Left lung (tissue), 10 donors: ENCODE data around the gene ST3GAL3. TPM values are rescaled to one million over a fixed set of nuclear protein-coding genes. Genes with fewer than 3 reads are reported as not detected.

Source experiments
- ATAC-seq: fragments of 200-7000 bp; cut with Tn5 transposase; one replicate; pipeline ENCODE4 v1.9.1; 2020; ENCODE audit warnings: moderate library complexity
- DNase-seq, 4 donors: peaks; one replicate each; pipeline ENCODE4 v3.0.0-alpha.2; 2013 to 2020
- H3K27ac ChIP-seq, 2 donors: fragments of 200-600 bp; sonication (generic) in 1 of 2; one replicate each; pipeline versions ENCODE4 v1.5.0 to v1.8.0; 2020 to 2021
- H3K27me3 ChIP-seq, 2 donors: fragments of 200-600 bp; sonication (generic) in 1 of 2; one replicate each; pipeline versions ENCODE4 v1.5.0 to v1.8.0; 2020 to 2021
- H3K36me3 ChIP-seq, 2 donors: fragments of 200-600 bp; sonication (generic) in 1 of 2; one replicate each; pipeline versions ENCODE4 v1.5.0 to v1.8.0; 2020 to 2021
- H3K4me1 ChIP-seq, 2 donors: fragments of 200-600 bp; one replicate each; pipeline ENCODE4 v1.8.0; 2021
- H3K4me3 ChIP-seq, 2 donors: fragments of 200-600 bp; sonication (generic) in 1 of 2; one replicate each; pipeline versions ENCODE4 v1.5.0 to v1.8.0; 2020 to 2021; ENCODE audit warnings: mild to moderate bottlenecking in 1 of 2
- H3K9me3 ChIP-seq, 2 donors: fragments of 200-600 bp; sonication (generic) in 1 of 2; one replicate each; pipeline versions ENCODE4 v1.5.0 to v1.8.0; 2020 to 2021
- intact Hi-C, 2 donors: fragments of 100-400 bp; cut with DNase I; formaldehyde crosslinking; loops; one replicate each; pipeline versions ENCODE4 v1.11.2 to v1.14.2; 2022
- polyA plus RNA-seq, 6 donors: library from polyadenylated mRNA; unstranded; fragments of 120-200 nt; gene quantifications; one replicate each; pipeline ENCODE4 v1.2.1, GENCODE V29; 2013; ENCODE audit not compliant: insufficient read length in 6 of 6
- total RNA-seq, 2 donors: library from RNA; stranded (reverse); fragmentation: NEBNext Ultra II Directional; extraction: Animal tissue kit (Norgen Biotek cat#: 25700); gene quantifications; one replicate each; pipeline ENCODE4 v1.2.1, GENCODE V29; 2021
- TF ChIP-seq, protein P1 (sequence below), 2 donors: fragments of 200-600 bp; sonication (generic) in 1 of 2; IDR thresholded peaks; one replicate each; pipeline versions ENCODE4 v1.5.0 to v1.8.0; 2021; ENCODE audit warnings: antibody characterized with exemption in 2 of 2
- donor health status: DM: no; HTN: yes; CAD: no.
- donor health status: DM: no; HTN: no; CAD: no.

The ST3GAL3 gene
- total and polyA plus RNA-seq, 8 donors, result 18.9 to 42.4 (median 34.4) TPM

DNA sequence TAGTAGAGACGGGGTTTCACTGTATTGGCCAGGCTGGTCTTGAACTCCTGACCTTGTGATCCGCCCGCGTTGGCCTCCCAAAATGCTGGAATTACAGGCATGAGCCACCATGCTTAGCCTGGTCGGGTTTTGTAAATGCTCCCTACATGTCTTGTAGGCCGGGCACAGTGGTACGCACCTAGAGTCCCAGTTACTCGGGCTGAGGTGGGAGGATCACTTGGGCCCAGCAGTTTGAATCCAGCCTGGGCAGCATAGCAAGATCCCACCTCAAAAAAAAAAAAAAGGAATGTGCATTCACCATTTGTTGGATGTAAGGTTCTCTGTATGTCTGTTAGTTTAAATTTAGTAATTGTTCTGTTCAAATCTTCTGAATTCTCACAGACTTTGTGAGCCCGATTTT, 95.8 kb downstream of the ST3GAL3 start:
- H3K27me3 ChIP-seq, result no peaks in the 10 kb centered on the region
- H3K4me3 ChIP-seq, result no peak overlapping the region
- H3K4me1 ChIP-seq, result no peaks in the 10 kb centered on the region
- ATAC-seq, result no peak
- TF ChIP-seq, protein P1, sequence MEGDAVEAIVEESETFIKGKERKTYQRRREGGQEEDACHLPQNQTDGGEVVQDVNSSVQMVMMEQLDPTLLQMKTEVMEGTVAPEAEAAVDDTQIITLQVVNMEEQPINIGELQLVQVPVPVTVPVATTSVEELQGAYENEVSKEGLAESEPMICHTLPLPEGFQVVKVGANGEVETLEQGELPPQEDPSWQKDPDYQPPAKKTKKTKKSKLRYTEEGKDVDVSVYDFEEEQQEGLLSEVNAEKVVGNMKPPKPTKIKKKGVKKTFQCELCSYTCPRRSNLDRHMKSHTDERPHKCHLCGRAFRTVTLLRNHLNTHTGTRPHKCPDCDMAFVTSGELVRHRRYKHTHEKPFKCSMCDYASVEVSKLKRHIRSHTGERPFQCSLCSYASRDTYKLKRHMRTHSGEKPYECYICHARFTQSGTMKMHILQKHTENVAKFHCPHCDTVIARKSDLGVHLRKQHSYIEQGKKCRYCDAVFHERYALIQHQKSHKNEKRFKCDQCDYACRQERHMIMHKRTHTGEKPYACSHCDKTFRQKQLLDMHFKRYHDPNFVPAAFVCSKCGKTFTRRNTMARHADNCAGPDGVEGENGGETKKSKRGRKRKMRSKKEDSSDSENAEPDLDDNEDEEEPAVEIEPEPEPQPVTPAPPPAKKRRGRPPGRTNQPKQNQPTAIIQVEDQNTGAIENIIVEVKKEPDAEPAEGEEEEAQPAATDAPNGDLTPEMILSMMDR (IDR thresholded peaks at IDR 0.05), result no peak
- H3K9me3 ChIP-seq, result no peaks in the 10 kb centered on the region
- no peak overlapping the region for H3K27ac ChIP-seq
- DNase-seq, result no peak
- intact Hi-C loops, result no loop called here
- no peaks in the 10 kb centered on the region for H3K36me3 ChIP-seq

DNA sequence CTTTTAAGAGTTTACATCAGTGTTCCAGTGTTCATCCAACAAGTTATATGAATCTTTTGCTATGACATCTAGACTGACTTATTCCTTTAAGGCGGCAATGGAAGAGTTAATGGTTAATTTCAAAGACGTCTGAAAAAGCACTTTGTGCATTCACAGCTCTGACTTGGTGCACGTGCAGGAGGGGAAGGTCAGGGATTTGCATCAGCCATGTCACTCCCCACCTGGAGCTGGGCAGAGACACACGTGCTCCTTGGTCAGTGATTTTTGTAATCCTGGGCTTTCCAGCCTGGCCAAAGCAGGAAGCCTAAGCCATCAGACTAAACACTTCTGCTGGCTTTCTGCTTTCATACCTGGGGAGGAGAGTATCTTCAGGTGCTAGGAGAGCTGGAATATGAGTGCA, 96.3 kb downstream of the ST3GAL3 start:
- Histone ChIP-seq H3K36me3 (no peaks in the 10 kb centered on the region), H3K27me3 (no peaks in the 10 kb centered on the region), H3K27ac (no peak overlapping the region), H3K4me1 (no peaks in the 10 kb centered on the region), H3K4me3 (no peak overlapping the region), H3K9me3 (no peaks in the 10 kb centered on the region)
- no peak for DNase-seq
- ATAC-seq, result no peak
- intact Hi-C loops, result no loop called here
- TF ChIP-seq, protein P1 (IDR thresholded peaks at IDR 0.05), result no peak

DNA sequence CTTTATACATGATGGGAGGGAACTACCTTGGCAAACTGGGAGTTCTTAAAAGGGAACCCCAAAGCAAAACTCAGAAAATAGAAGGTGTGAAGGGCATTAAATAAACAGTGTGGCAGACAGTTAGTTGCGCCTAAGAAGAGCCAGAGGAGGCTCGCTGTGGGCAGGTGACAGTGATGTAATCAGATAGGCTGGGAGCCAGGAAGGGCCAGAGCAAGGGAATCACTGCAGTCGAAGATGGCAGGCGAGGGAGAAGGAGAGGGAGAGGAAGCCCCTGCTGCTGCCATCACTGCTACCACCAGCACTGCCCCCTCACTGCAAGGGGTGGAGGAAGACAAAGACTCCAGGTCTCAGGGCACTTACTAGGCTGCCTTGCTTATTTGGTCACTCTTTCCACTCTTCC, 97.2 kb downstream of the ST3GAL3 start:
- Histone ChIP-seq H3K27ac (no peak overlapping the region), H3K27me3 (no peaks in the 10 kb centered on the region), H3K9me3 (peaks cover 0 to 6% of the 10 kb centered on the region in 2 donors), H3K4me1 (no peaks in the 10 kb centered on the region), H3K36me3 (no peaks in the 10 kb centered on the region), H3K4me3 (no peak overlapping the region)
- intact Hi-C loops, result no loop called here
- ATAC-seq (no peak), DNase-seq (no peak)
- TF ChIP-seq, protein P1 (IDR thresholded peaks at IDR 0.05), result no peak

DNA sequence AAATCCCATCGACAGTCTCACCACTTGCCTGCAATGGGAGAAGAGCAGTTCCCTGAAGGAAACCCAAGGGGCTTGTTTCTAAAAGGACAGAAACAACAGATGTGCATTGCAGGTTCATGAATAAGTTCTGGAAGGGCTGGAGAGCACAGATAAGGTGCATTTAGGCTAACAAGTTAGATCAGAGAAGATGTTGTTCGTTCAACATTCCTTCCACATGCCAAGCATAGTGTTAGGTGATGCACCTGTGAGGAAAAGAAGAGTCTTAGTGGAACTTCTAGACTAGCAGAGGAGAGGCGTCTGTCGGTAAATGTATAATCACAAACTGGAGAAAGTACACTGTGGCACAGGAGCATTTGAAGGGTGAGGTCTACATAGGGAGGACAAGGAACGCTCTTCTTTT, 98.0 kb downstream of the ST3GAL3 start:
- H3K27me3 ChIP-seq, result no peaks in the 10 kb centered on the region

DNA sequence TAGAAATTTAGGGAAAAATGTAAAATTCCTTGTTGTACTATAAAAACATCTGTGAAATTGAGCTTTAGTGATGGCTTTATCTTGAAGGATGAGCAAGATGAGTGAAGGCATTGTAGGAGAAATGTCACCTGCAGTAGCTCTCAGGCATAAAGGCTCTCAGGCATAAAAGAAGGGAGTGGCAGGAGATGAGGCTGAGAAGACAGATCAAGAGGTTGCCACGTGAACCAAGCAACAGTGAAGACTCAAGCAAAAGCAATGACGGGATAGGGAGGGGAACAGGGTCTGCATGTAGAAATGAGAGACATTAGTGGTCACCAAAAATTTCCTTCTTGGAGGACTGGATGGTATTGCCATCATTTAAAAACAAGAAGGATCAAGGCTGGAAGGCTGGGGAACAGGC, 98.8 kb downstream of the ST3GAL3 start:
- intact Hi-C loops, result no loop called here
- Histone ChIP-seq H3K4me1 (no peaks in the 10 kb centered on the region), H3K4me3 (no peak overlapping the region), H3K27me3 (no peaks in the 10 kb centered on the region), H3K27ac (no peak overlapping the region), H3K9me3 (peaks cover 0 to 6% of the 10 kb centered on the region in 2 donors), H3K36me3 (no peaks in the 10 kb centered on the region)
- no peak for ATAC-seq
- TF ChIP-seq, protein P1 (IDR thresholded peaks at IDR 0.05), result no peak
- DNase-seq, result no peak

More for the DNA sequence above, 98.0 kb downstream of the ST3GAL3 start:
- no peak for DNase-seq
- H3K4me3 ChIP-seq, result no peak overlapping the region
- peaks cover 0 to 6% of the 10 kb centered on the region in 2 donors for H3K9me3 ChIP-seq
- intact Hi-C loops, result no loop called here
- H3K4me1 ChIP-seq, result no peaks in the 10 kb centered on the region
- no peaks in the 10 kb centered on the region for H3K36me3 ChIP-seq
- no peak overlapping the region for H3K27ac ChIP-seq
- ATAC-seq, result no peak
- TF ChIP-seq, protein P1 (IDR thresholded peaks at IDR 0.05), result no peak
